SU-DHL-6 (cell line): ENCODE data around the gene SNPH.

ENCODE experiments used
- EZH2phosphoT487 ChIP-seq: fragments of 200-600 bp; sonication (generic), shearing (Covaris generic); conservative IDR thresholded peaks from 2 replicates; pipeline ENCODE4 v1.6.1; 2018; ENCODE audit warnings: mild to moderate bottlenecking, antibody characterized with exemption, low read length, moderate library complexity, mixed read lengths
- TF ChIP-seq, protein P1 (sequence below): fragments of 200-600 bp; sonication (generic); IDR thresholded peaks from one replicate; pipeline ENCODE4 v1.5.1; 2017; ENCODE audit warnings: antibody characterized with exemption, mild to moderate bottlenecking, low read length, moderate library complexity; ENCODE audit not compliant: insufficient read depth, poor library complexity, severe bottlenecking

DNA sequence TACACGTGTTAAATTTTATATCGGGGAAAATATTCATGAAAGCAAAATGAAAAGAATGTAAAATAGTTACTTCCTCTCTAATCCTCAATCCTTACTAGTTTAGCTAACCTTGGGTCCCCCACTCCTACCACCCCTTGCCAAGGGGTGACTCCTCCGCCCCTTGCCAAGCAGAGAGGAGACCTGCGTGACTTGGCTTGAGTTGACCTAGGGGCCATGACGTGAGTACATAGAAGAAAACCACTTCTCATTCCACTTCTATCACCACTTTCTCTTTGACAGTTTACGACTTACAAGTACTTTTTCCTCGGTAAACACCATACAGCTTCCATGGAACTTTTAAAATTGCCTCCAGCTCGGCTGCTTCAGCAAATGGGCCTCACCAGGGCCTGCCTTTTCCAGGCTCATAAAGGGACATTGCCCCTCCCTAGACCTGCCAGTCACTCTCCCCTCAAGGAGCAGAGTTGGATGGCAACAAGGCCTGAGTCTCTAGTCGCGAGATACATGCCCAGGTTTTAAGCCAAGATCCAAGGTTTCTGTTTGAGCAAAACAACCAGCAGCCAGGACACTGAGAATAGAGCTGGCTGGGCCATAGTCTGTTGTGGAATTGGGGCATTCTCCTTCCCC, 32.9 kb downstream of the SNPH start:
- TF ChIP-seq, protein P1, sequence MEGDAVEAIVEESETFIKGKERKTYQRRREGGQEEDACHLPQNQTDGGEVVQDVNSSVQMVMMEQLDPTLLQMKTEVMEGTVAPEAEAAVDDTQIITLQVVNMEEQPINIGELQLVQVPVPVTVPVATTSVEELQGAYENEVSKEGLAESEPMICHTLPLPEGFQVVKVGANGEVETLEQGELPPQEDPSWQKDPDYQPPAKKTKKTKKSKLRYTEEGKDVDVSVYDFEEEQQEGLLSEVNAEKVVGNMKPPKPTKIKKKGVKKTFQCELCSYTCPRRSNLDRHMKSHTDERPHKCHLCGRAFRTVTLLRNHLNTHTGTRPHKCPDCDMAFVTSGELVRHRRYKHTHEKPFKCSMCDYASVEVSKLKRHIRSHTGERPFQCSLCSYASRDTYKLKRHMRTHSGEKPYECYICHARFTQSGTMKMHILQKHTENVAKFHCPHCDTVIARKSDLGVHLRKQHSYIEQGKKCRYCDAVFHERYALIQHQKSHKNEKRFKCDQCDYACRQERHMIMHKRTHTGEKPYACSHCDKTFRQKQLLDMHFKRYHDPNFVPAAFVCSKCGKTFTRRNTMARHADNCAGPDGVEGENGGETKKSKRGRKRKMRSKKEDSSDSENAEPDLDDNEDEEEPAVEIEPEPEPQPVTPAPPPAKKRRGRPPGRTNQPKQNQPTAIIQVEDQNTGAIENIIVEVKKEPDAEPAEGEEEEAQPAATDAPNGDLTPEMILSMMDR: no peak
- TF ChIP-seq EZH2phosphoT487: no peak
